Cerebellar nuclear complex (tissue), 1 donor: ENCODE data around the gene GATA5.

Experiments
- DNase-seq, 2 experiments: peaks; one replicate each; lab custom pipeline; 2025; lab: John Stamatoyannopoulos, UW

The GATA5 gene

GRCh38 chr20:62416651-62417637 is 58.9 kb downstream of the GATA5 start:
- no peak for DNase-seq

- DNase-seq, result no peak
Observed at GRCh38 chr20:62415354-62416111, 60.3 kb downstream of the GATA5 start.

- no peak for DNase-seq
Observed at GRCh38 chr20:62413896-62414481, 61.8 kb downstream of the GATA5 start.
